ENCODE results near the gene KANSL1. TPM values are rescaled to one million over a fixed set of nuclear protein-coding genes. Genes with fewer than 3 reads are reported as not detected.

KANSL1 gene
- total RNA-seq, 1 donor from 2014 or later, result 99.8 TPM

DNA sequence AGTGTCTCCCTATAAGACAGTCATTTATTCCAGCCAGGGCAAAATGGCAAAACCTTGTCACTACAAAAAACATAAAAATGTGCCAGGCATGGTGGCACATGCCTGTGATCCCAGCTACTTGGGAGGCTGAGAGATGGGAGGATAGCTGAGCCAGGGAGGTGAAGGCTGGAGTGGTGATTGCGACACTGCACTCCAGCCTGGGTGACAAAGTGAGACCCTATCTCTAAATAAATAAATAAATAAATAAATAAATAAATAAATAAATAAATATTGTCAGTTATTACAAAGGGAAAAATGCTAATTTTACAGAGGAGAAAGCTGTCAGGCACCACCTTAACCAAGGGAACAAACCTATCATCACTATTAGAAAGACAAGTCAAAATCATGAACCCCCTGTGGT lies 118.7 kb downstream of the KANSL1 start:
- Mint-ChIP-seq H3K27me3 (ENCODE audit: low read depth, unreplicated experiment) (no peaks in the 10 kb centered on the region), H3K9me3 (ENCODE audit: unreplicated experiment) (peaks cover 2% of the 10 kb centered on the region), H3K4me1 (ENCODE audit: low read depth, unreplicated experiment) (peaks cover 52% of the 10 kb centered on the region), H3K4me3 (ENCODE audit: unreplicated experiment) (no peak overlapping the region), H3K27ac (ENCODE audit: unreplicated experiment) (no peak overlapping the region), H3K36me3 (ENCODE audit: low read depth, unreplicated experiment) (peaks cover 12% of the 10 kb centered on the region)
- peaks cover 71% of the 10 kb centered on the region for H4K20me1 ChIP-seq (ENCODE audit: insufficient read depth, low read length)
- TF ChIP-seq EZH2 (IDR thresholded peaks at IDR 0.05; ENCODE audit: insufficient read depth, low read length), result no peak
- TF ChIP-seq, protein P1, sequence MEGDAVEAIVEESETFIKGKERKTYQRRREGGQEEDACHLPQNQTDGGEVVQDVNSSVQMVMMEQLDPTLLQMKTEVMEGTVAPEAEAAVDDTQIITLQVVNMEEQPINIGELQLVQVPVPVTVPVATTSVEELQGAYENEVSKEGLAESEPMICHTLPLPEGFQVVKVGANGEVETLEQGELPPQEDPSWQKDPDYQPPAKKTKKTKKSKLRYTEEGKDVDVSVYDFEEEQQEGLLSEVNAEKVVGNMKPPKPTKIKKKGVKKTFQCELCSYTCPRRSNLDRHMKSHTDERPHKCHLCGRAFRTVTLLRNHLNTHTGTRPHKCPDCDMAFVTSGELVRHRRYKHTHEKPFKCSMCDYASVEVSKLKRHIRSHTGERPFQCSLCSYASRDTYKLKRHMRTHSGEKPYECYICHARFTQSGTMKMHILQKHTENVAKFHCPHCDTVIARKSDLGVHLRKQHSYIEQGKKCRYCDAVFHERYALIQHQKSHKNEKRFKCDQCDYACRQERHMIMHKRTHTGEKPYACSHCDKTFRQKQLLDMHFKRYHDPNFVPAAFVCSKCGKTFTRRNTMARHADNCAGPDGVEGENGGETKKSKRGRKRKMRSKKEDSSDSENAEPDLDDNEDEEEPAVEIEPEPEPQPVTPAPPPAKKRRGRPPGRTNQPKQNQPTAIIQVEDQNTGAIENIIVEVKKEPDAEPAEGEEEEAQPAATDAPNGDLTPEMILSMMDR (IDR thresholded peaks at IDR 0.05; ENCODE audit: insufficient read depth, low read depth, low read length), result no peak
- no peaks in the 10 kb centered on the region for H3K27me3 ChIP-seq (ENCODE audit: insufficient read depth, low read length)
- H3K9ac ChIP-seq (ENCODE audit: low read length), result no peak overlapping the region
- H3K4me1 ChIP-seq (ENCODE audit: insufficient read depth, low read length), result peaks cover 14% of the 10 kb centered on the region
- peaks cover 81% of the 10 kb centered on the region for H3K79me2 ChIP-seq (ENCODE audit: insufficient read depth, low read length)
- no peak overlapping the region for H3K4me3 ChIP-seq (ENCODE audit: insufficient read depth, low read depth, low read length)
- no peak overlapping the region for H3K27ac ChIP-seq (ENCODE audit: low read depth, low read length)
- FAIRE-seq (no peak), DNase-seq (ENCODE audit: low read depth) (no peak)
- H2AFZ ChIP-seq (ENCODE audit: low read depth, low read length), result no peak overlapping the region
- H3K9me3 ChIP-seq (ENCODE audit: insufficient read depth, low read depth, low read length), result no peaks in the 10 kb centered on the region
- no peak overlapping the region for H3K4me2 ChIP-seq (ENCODE audit: low read length)
- peaks cover 2% of the 10 kb centered on the region for H3K36me3 ChIP-seq (ENCODE audit: insufficient read depth, low read length)

DNA sequence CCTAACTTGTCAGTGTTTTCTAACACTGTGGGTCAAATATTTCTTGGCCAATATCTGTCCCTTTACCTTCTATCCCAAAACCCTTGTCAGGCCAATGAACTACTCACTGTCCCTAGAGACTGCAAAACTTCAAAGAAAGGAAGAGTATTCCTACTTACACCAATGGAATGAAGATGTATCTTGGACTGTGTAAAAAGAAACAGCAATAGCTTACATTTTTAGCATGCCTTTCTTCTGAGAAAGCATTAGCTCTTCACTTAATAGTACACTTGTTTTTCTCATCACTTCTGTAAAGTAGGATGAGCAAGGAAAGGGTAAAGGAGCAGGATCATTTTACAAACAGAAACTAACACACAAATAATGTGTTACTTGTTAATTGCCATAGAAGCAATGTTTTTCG lies 120.2 kb downstream of the KANSL1 start:
- H3K4me3 Mint-ChIP-seq (ENCODE audit: unreplicated experiment), result peak overlapping the region; percentile 2
- Histone ChIP-seq H2AFZ (ENCODE audit: low read depth, low read length) (no peak overlapping the region), H3K9me3 (ENCODE audit: insufficient read depth, low read depth, low read length) (no peaks in the 10 kb centered on the region), H4K20me1 (ENCODE audit: insufficient read depth, low read length) (peaks cover 66% of the 10 kb centered on the region), H3K79me2 (ENCODE audit: insufficient read depth, low read length) (peaks cover 84% of the 10 kb centered on the region), H3K4me2 (ENCODE audit: low read length) (peak overlapping the region; percentile 31), H3K4me3 (ENCODE audit: insufficient read depth, low read depth, low read length) (no peak overlapping the region), H3K36me3 (ENCODE audit: insufficient read depth, low read length) (peaks cover 2% of the 10 kb centered on the region), H3K27me3 (ENCODE audit: insufficient read depth, low read length) (no peaks in the 10 kb centered on the region), H3K9ac (ENCODE audit: low read length) (no peak overlapping the region), H3K4me1 (ENCODE audit: insufficient read depth, low read length) (peaks cover 14% of the 10 kb centered on the region), H3K27ac (ENCODE audit: low read depth, low read length) (peak overlapping the region; percentile 28)
- H3K36me3 Mint-ChIP-seq (ENCODE audit: low read depth, unreplicated experiment), result peaks cover 10% of the 10 kb centered on the region
- DNase-seq (ENCODE audit: low read depth), result peak; percentile 76
- TF ChIP-seq, protein P1 (IDR thresholded peaks at IDR 0.05; ENCODE audit: insufficient read depth, low read depth, low read length), result no peak
- TF ChIP-seq EZH2 (IDR thresholded peaks at IDR 0.05; ENCODE audit: insufficient read depth, low read length), result no peak
- H3K27ac Mint-ChIP-seq (ENCODE audit: unreplicated experiment), result peak overlapping the region; percentile 72
- FAIRE-seq, result peak; percentile 86
- peaks cover 40% of the 10 kb centered on the region for H3K4me1 Mint-ChIP-seq (ENCODE audit: low read depth, unreplicated experiment)
- no peaks in the 10 kb centered on the region for H3K27me3 Mint-ChIP-seq (ENCODE audit: low read depth, unreplicated experiment)
- peaks cover 2% of the 10 kb centered on the region for H3K9me3 Mint-ChIP-seq (ENCODE audit: unreplicated experiment)

DNA sequence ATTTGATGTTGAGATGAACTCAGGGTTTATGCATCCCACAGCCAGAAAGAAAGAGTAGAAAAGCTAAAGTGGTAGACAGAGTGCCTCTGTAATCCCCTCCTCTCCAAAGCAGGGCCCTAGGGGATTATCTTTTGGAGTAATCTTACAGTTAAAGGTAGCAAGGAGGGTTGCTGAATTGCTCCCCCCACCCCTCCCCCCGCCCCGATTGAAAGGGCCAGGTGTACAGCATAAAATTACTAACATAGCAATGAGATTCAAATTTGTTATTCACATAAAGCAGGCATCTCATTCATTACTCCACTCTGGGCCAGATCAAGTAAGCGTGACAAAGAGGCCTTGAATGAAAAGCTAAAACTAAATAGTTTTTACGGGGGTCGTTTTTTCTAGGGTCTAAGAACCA lies 121.4 kb downstream of the KANSL1 start:
- Histone ChIP-seq H3K27ac (ENCODE audit: low read depth, low read length) (no peak overlapping the region), H3K27me3 (ENCODE audit: insufficient read depth, low read length) (no peaks in the 10 kb centered on the region), H3K4me3 (ENCODE audit: insufficient read depth, low read depth, low read length) (no peak overlapping the region), H3K9me3 (ENCODE audit: insufficient read depth, low read depth, low read length) (no peaks in the 10 kb centered on the region), H3K9ac (ENCODE audit: low read length) (no peak overlapping the region), H3K4me2 (ENCODE audit: low read length) (no peak overlapping the region), H3K36me3 (ENCODE audit: insufficient read depth, low read length) (peaks cover 6% of the 10 kb centered on the region), H3K4me1 (ENCODE audit: insufficient read depth, low read length) (peaks cover 14% of the 10 kb centered on the region), H4K20me1 (ENCODE audit: insufficient read depth, low read length) (peaks cover 68% of the 10 kb centered on the region), H2AFZ (ENCODE audit: low read depth, low read length) (no peak overlapping the region), H3K79me2 (ENCODE audit: insufficient read depth, low read length) (peaks cover 83% of the 10 kb centered on the region)
- DNase-seq (ENCODE audit: low read depth) (no peak), FAIRE-seq (no peak)
- H3K4me1 Mint-ChIP-seq (ENCODE audit: low read depth, unreplicated experiment), result peaks cover 36% of the 10 kb centered on the region
- peaks cover 2% of the 10 kb centered on the region for H3K9me3 Mint-ChIP-seq (ENCODE audit: unreplicated experiment)
- H3K36me3 Mint-ChIP-seq (ENCODE audit: low read depth, unreplicated experiment), result peaks cover 7% of the 10 kb centered on the region
- H3K27ac Mint-ChIP-seq (ENCODE audit: unreplicated experiment), result no peak overlapping the region
- TF ChIP-seq, protein P1 (IDR thresholded peaks at IDR 0.05; ENCODE audit: insufficient read depth, low read depth, low read length), result no peak
- TF ChIP-seq EZH2 (IDR thresholded peaks at IDR 0.05; ENCODE audit: insufficient read depth, low read length), result no peak
- H3K4me3 Mint-ChIP-seq (ENCODE audit: unreplicated experiment), result no peak overlapping the region
- no peaks in the 10 kb centered on the region for H3K27me3 Mint-ChIP-seq (ENCODE audit: low read depth, unreplicated experiment)
